K562 (cell line): ENCODE results near the gene EYA4.

Source experiments
- ATF2 ChIP-seq: sonication (generic); formaldehyde crosslinking; IDR thresholded peaks from 2 replicates; pipeline ENCODE4 v1.8.1; 2022; ENCODE audit warnings: missing genetic modification reagents
- DLX4 ChIP-seq: fragments of 250-450 bp; sonication (Bioruptor Pico); IDR thresholded peaks from 2 replicates; pipeline ENCODE4 v1.6.1; 2021; ENCODE audit warnings: mild to moderate bottlenecking
- NR2C2 ChIP-seq, 2 experiments: fragments of 200-800 bp in 1 of 2; sonication (Bioruptor generic) in 1 of 2; sonication (generic) in 1 of 2; formaldehyde crosslinking in 1 of 2; IDR thresholded peaks; 2 replicates each; pipeline versions ENCODE4 v1.6.1 to v1.8.0; 2016 to 2022; ENCODE audit warnings: mild to moderate bottlenecking in 1 of 2, missing compliant biosample characterization in 1 of 2, missing genetic modification characterization in 1 of 2, missing genetic modification reagents in 1 of 2
- POLR2AphosphoS2 ChIP-seq: IDR thresholded peaks from 2 replicates; pipeline ENCODE4 v1.6.1; 2012; ENCODE audit warnings: low read length, improper control_type of control experiment
- SMAD1 ChIP-seq: fragments of 150-350 bp; IDR thresholded peaks from 2 replicates; pipeline ENCODE4 v1.6.1; 2014; ENCODE audit warnings: low read length, low read depth; ENCODE audit not compliant: partially characterized antibody
- TFAP4 ChIP-seq: sonication (generic); formaldehyde crosslinking; IDR thresholded peaks from 2 replicates; pipeline ENCODE4 v1.8.0; 2022; ENCODE audit warnings: missing genetic modification reagents, mild to moderate bottlenecking, moderate library complexity, borderline replicate concordance
- ZHX1 ChIP-seq: fragments of 150-350 bp; conservative IDR thresholded peaks from 2 replicates; pipeline ENCODE4 v1.6.1; 2014; ENCODE audit warnings: low read length
- ZNF140 ChIP-seq: fragments of 250-450 bp; sonication (Bioruptor Pico); IDR thresholded peaks from 2 replicates; pipeline ENCODE4 v1.8.0; 2021; ENCODE audit warnings: moderate library complexity, mild to moderate bottlenecking, inconsistent platforms

GRCh38 chr6:133352046-133352445, 110.9 kb downstream of the EYA4 start:
- TF ChIP-seq TFAP4 (CRISPR knock-in tag) (no peak), POLR2AphosphoS2 (no peak), NR2C2 (CRISPR knock-in tag; IDR thresholded peaks at IDR 0.05) (no peak), NR2C2 (tag; IDR thresholded peaks at IDR 0.05) (no peak), ATF2 (CRISPR knock-in tag) (no peak), DLX4 (no peak), SMAD1 (no peak), ZNF140 (no peak), ZHX1 (no peak)
